HG03060 (cell line): ENCODE data around the gene RGPD3.
"Not testable (repeated sequence)": the region's sequence is repeated elsewhere in the genome, so short reads cannot be mapped to it uniquely, and the experiment has no call there.

Source experiments
- ATAC-seq: cut with Tn5 transposase; IDR thresholded peaks from one replicate; pipeline ENCODE4 v1.9.1; 2021; ENCODE audit warnings: low read depth, moderate number of reproducible peaks; ENCODE audit not compliant: unreplicated experiment

RGPD3 gene

DNA sequence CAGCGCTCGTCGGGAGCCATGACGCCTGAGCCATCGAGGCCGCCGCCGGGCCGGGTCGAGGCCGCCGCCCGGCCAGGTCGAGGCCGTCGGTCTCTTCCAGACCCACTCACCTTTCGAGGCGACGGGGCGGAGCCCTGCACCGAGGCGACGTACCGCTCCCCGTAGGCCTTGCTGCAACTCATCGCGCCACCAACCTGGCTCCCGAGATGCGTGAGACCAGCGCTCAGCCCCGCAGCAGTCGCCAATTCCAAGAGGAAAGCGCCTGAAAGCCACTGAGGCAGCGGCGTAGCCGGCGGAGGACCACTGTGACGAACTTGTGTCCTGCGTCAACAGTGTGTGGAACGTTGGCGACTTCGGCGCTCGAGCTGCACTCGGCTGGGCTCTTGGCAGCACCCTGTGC, at the start of gene RGPD3:
TSS of gene RGPD3 (minus strand) at position 307 of the 400 bp plus-strand sequence. CDS start at position 182, 125 bp downstream.
- not testable (repeated sequence) for ATAC-seq

DNA sequence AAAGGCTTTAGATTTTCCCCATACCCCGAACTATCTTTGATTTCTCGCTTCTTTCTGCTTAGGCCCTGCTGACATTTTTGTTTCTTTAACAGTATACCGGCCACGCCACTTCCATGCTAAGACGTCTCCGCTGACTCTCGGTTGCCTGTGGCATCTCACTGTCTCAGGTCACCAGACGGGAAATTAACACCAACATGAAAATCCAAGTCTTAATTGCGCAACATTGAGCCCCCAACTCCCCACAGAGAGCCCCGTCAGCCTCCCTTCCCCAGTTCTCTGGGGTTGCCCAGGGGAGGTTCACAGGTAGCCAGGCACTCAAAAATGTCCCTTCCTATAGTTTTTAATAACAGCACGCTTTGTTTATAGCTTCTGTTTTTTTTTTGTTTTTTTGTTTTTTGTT, 49.1 kb upstream of the RGPD3 start:
- ATAC-seq: no peak

DNA sequence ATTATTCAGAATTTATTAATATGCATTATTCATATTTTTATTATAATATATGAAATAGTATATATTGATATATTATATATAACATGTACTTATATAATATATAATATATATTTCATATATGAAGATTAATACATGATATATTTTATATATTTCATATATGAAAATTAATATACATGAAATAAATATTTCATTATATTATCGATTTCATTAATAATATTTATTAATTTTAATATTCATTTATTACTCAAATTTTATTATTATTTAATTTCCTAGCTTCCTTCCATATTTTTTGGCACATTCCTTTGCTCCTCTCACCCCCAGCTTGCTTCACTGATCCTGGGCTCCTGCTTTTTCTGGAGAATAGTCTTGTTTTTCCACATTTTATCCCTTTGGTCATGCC, 48.7 kb upstream of the RGPD3 start:
- no peak for ATAC-seq

DNA sequence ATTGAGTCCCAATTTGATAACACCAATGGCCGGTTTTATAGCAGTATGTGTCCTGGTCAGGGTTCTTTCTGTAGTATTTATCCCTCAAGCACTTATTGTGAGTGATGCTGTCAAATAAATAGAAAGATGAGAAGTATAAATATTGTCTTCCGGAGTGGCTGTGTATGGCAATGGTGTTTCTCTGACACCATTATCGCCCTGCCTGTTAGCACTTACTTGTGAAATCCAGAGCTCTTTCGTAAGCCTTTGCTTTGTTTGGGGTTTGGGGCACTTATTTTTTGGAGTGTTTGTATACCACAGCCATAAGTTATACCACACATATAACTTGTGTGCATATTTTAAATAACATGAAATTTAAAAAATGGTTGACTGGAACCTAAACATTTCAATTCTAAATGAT, 48.2 kb upstream of the RGPD3 start:
- ATAC-seq: no peak

DNA sequence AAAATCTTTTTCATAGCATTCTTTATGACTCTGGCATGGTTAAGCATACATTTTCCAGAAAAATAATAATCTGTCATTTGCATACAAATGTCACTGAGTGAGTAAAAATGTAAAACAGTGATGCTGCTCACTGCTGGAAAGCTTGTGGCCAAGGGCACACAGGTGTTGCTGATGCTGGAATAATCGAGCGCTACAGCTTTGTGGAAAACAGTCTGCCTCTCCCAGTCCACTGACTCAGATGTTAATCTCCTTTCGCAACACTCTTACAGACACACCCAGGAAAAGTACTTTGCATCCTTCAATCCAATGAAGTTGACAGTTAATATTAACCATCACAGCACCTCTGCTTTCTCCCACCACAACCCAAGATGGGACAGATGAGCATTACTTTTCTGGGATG, 46.6 kb upstream of the RGPD3 start:
- ATAC-seq: not testable (repeated sequence)

DNA sequence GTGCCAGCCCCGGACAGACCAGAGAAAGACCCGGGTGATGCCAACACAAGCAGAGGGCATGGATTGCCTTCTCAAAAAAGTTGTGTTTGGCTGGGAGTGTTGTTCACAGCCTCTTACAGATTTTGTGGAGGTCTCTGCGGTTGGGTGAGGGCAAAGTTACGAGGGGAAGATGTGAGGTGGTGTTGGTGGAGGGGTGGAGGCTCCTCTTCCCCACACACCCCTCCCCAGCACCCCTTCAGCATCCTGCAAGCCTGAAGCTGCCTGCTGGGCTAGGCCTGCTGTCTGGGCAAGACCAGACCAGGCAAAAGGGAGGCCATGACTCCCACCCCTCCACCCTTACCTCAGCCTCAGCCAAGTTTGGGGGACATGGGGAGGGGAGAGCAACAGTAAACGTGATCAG, 45.2 kb upstream of the RGPD3 start:
- ATAC-seq: not testable (repeated sequence)

DNA sequence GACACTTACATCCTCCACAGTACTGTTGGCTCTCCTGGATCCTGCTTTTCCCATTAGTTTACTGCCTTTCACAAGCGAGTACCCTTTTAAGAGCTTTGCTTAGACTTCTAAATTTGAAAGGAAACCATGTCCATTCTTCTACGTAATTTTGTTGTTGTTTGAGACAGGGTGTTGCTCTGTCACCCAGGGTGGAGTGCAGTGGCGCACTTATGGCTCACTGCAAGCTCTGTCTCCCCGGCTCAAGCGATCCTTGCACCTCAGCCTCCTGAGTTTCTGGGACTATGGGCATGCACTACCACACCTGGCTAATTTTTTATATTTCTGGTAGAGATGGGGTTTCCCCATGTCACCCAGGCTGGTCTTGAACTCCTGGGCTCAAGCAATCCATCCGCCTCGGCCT, 43.7 kb upstream of the RGPD3 start:
- not testable (repeated sequence) for ATAC-seq

DNA sequence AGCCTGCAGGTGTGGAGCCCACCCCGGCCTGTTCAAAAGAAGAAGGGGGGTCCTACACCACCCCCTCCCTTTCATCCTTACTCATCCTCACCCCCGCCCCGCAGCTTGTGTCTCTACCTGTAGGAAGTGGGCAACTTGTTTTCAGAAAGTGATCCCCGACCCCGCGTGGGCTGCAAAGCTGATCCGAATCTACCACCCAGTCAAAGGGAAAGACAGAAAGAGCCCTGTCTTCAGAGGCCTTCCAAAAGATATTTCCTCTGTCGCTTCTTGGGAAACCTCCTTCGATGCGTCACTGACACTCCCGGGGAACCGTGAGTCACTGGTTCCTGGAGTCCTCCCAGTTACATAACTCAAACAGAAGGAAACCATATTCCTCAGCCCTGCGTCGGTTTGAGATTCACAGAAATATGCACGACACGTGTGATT, 43.3 kb upstream of the RGPD3 start:
- ATAC-seq: not testable (repeated sequence)

DNA sequence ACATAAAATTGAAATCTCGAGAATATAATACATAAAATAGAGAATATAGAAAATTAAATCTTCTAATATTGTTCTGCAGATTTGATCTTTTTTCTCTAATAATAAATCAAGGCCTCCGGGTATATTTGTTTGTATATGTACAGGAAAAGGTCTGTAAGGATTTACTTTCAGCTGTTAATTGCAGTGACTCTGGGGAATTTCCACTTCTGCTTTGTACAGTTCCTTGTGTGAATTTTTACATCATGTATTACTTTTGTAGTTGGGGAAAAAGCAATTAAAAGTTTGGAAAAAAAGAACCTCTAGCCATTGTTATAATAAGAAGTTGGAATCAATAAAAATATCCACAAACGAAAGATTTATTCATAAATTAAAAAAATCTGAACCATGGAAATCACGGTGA, 42.6 kb upstream of the RGPD3 start:
- not testable (repeated sequence) for ATAC-seq

DNA sequence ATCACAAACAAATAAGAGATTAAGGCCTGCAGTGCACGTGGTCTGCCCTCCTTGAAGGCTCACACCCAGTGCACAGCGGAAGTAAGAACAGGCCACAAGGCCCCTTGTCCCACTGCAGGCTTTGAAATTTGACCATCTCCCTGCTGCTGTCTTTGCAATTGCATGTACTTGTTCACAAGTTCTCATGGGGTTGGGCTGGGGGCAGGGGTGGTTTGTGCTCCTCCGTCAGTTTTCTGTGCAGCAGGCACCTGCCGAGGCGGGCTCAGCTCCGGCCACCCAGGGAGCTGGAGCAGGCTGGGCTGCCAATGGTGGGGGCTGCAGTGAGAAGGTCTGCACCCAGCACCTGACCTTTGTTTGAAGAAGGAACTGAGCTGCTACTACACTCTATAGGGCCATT, 41.2 kb upstream of the RGPD3 start:
- not testable (repeated sequence) for ATAC-seq

DNA sequence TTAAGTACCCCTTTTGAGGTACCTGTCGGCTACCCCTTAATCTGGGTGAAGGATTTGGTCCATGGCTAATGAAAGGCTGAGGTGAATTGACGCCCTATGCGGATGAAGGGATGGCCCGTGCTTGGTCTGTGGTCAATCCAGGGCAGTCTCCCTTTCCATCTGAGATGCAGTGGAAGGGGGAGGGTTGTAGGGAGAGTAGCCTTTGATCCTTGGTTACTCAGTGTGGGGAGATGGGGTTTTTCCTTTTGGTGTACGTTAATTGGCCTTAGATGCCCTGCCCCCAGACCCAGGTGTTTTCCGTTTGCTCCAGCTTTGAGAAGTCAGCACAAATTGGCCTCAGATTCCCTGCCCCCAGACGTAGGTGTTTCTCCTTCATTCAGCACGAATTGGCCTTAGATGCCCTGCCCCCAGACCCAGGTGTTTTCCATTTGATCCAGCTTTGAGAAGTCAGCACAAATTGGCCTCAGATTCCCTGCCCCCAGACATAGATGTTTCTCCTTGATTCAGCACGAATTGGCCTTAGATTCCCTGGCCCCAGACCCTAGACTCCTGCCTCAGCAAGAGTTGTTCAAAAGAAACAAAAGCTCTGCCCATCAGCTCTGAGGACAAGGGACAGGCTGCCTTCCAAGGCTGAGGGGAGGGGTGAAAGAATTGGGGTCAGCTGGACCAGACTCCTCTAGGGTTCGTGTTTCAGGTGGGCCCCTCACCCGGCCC, 40.6 kb upstream of the RGPD3 start:
- ATAC-seq: not testable (repeated sequence)

DNA sequence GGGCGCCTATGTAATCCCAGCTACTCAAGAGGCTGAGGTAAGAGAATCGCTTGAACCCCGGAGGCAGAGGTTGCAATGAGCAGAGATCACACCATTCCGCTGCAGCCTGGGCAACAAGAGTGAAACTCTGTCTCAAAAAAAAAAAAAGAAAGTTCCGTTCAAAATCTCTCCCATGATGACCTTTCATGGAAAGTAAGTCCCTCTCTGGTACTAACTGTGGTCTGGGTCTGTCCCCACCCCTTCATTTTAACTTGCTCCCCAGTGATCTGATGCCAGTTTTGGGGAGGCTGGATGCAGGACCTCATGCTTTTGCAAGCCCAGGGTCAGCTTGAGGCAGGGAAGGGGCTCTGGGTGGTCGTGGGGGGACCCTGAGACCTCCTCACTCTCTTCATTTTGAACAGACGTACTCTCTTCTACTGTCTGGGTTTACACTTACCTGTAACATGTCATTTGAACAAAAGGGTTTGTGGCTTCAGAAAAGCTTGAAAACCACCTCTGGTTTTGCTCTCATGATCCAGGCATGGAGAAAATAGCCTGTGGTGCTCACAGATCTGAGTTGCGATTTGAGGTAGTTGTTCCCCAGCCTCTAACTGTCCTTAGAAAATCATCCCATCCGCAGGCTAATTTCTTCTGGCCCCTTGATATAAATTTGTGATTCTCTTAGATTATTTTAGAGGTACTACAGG, 37.9 kb upstream of the RGPD3 start:
- not testable (repeated sequence) for ATAC-seq

DNA sequence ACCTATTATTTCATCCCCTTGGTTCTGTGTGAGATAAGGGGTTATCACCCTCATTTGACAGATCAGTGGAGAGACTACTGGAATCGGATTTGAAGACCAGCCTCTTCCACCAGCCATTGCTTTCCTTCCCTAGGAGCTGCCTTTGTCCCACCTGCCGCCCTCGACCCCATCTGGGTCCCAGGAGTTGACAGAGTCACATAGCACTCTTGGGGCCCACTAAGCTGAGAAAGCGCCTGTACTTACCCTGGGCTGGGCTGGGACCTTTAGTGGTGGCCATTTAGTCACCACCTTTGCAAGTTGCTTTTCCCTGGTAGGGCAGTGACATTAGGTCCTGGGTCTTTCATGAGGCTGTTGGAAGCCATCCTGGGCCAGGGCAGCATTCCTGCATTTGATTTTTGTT, 36.6 kb upstream of the RGPD3 start:
- ATAC-seq: not testable (repeated sequence)

DNA sequence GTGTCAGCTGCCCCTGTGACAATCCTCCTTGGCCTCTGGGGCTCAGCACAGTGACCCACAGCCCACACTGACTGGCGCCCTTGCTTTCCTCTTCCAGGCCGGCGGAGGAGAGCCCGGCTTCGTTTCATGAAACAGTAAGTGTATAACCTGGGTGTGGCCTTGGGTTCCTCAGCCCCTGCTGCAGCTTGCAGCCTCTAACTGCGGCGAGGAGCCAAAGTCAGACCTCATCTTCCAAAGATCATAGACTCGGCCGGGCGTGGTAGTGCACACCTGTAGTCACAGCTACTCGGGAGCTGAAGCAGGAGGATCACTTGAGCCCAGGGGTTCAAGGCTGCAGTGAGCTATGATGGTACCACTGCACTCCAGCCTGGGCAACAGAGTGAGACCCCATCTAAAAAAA, 36.0 kb upstream of the RGPD3 start:
- not testable (repeated sequence) for ATAC-seq

DNA sequence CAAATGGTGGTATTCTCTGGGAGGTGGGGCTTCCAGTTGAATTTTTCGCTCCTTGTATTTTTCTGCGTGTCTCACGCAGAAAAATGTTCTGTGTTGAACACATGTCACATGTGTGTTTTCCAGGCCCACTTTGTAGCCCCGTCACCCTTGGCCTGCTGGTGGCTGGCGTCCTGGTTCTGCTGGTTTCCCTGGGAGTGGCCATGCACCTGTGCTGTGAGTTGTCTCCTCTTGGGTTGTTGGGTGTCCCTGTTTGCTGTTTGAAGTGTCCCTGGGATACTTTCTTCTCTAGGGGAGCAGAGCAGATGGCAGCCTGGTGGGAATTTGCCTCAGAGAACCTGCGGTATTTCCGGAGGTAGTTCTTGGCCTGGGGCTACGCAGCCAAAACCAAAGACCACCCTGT, 34.1 kb upstream of the RGPD3 start:
- ATAC-seq: not testable (repeated sequence)

DNA sequence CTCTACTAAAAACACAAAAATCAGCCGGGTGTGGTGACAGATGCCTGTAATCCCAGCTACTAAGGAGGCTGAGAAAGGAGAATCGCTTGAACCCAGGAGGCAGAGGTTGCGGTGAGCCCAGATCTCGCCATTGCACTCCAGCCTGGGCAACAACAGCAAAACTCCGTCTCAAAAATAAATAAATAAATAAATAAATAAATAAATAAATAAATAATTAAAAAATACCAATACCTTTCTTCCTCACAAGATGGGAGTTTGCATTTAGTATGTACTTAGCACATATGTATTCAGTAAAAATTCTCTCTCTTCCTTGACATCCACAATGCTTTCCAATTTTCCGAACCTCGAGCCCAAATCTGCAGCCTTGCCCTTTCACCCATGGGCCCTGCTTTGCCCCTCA, 32.1 kb upstream of the RGPD3 start:
- not testable (repeated sequence) for ATAC-seq

DNA sequence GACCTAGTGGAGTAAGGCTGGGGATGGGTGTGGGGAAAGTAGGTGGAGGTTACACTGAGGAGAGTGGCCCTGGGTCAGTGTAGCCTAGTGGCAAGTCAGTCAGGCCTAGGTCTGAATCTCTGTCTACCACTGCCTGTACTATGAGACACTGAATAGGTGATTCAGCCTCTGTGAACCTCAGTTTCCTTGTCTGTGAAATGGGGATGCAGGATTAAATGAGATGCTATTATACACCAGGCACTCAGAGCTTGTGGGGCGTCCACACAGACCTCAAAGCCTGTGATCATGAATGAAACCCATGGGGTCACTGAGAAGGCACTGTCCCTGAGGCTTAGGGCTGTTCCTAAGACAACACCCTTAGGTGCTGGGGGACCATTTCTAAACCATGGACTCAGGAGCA, 30.3 kb upstream of the RGPD3 start:
- not testable (repeated sequence) for ATAC-seq

DNA sequence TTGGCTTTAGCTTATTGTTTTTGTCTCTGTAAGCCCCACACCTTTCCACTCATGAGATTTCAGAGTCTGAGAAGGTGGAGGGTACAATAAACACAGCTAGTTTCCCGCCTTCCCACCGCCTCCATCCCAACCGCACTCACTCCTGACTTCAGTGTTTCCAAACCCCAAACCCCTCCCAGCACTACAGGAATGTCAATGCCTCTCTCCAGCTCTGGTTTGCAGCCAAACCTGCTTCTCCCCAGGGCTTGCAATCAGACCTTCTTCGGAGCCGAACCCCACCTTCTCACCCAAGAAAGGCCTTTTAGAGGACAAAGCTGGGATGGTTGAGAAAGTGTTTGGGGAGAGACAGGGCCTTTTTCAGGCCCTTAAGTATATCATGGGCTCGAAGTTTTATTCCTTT, 24.7 kb upstream of the RGPD3 start:
- not testable (repeated sequence) for ATAC-seq

DNA sequence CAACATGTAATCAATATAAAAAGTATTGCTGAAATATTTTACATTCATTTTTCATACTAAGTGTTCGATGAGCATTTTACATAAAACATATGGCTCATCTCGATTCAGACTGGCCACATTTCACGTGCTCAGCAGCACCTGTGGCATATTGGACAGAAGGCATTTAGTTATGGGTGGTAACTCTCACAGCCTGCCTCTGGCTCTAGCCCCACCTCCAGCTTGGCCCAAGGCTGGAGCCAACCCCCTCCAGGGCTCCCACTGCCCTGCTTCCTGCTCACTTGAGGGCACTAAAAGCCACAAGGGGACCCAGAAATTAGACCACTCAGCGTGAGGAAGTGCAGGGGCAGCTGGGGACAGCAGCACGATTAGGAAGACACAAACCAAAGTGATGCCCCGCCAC, 24.2 kb upstream of the RGPD3 start:
- ATAC-seq: not testable (repeated sequence)

DNA sequence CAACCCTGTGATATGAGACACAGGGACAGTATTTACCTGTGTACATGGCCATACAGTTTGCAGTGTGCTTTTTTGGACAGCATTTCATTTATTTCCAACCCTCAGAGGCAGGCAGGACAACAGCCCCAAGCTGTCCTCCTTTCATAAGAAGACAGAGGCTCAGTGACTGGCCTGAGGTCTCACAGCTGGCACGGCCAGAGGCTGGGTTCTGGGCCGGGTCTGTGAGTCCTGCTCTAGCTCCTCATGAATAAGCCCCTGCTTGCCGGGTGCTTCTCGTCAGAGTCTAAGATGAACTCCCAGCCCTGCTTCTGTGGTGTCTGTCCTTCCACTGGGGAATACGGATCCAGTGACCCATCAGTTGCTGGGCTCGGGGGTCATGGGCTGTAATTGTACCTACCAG, 21.5 kb upstream of the RGPD3 start:
- not testable (repeated sequence) for ATAC-seq

DNA sequence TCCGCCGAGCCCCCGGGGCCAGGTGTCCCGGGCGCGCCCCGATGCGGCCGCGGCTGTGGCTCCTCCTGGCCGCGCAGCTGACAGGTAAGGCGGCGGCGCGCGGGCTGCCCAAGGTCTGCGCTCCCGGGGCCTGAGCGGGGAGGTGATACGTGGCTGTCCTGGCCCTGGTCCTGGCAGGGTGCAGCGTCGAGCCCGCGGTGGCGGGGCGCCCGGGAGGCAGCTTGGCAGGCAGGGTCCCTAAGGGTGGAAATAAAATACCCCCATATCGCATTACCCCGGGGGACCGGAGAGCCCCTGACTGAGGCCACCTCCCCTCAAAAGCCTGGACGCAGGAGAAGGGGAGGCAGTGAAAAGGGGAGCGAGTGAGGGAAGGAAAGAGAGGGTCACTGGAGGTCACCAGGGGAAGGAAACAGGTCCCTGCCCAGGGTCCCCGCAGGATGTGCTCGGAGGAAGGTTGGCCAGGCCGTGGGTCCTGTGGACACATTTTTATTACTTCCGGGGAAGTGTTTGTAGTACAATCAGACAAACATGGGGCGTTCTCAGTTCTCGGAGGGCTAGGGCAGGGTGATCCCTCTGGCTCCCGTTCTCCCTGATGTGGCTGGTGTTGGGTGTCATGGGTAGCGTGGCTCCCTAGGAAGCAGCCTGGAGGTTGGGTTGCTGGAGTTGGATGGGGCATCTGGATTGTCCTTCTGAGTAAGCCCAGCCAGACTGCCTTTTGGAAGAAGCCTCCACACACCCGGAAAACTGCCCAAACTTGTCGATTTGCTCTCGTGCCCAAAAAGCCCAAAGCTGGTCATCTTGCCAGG, 19.4 kb upstream of the RGPD3 start:
- ATAC-seq: not testable (repeated sequence)
